ENCODE data around the gene PGP. TPM values are rescaled to one million over a fixed set of nuclear protein-coding genes. Genes with fewer than 3 reads are reported as not detected.
A peak's percentile ranks its signal among the peaks of the same experiment; 100 is the strongest.

PGP gene
- total RNA-seq, 4 donors from 2014 or later: 13.1 to 27.0 (median 23.2) TPM

- DNase-seq (ENCODE audit: low spot score in 2 of 2): no peak
- peaks cover 0 to 59% (median 43%) of the 10 kb centered on the region in 4 donors for H3K4me1 ChIP-seq
- no peak overlapping the region for H3K4me3 ChIP-seq
- H3K27ac ChIP-seq: peak overlapping the region in 3 of 4 donors; percentile 73 to 96 (median 85)
- WGBS, 2 donors: 95% methylated on average over 7 of the region's 10 CpGs; no CpG with 5 or more reads in 1 of the 2 donors
- no peak for TF ChIP-seq CTCF (IDR thresholded peaks at IDR 0.05)
- TF ChIP-seq POLR2A (IDR thresholded peaks at IDR 0.05): no peak
- no peak for TF ChIP-seq EP300 (IDR thresholded peaks at IDR 0.05)
- H3K36me3 ChIP-seq: peaks cover 0 to 23% (median 0%) of the 10 kb centered on the region in 3 donors
- no peaks in the 10 kb centered on the region for H3K27me3 ChIP-seq
- H3K9me3 ChIP-seq: no peaks in the 10 kb centered on the region
These were observed 52.7 kb downstream of the PGP start for GRCh38 chr16:2161911-2162310.

Other genes starting within 250 kb of the PGP start
- gene RNF151, start 248.0 kb downstream of the PGP start, total RNA-seq: not detected
- 10 to 100 TPM; 37.6 to 70.8 (median 46.2) TPM for gene TBL3, start 242.8 kb downstream of the PGP start, total RNA-seq
- gene NOXO1, start 233.4 kb downstream of the PGP start, total RNA-seq: 1 to 10 TPM in 1 of 4 donors, not detected in 3; 3.9 TPM
- gene GFER, start 230.6 kb downstream of the PGP start, total RNA-seq: 10 to 100 TPM; 13.4 to 20.2 (median 18.1) TPM
- gene SYNGR3, start 224.9 kb downstream of the PGP start, total RNA-seq: 1 to 10 TPM in 1 of 4 donors, not detected in 3; 3.9 TPM
- 10 to 100 TPM; 37.0 to 83.1 (median 49.2) TPM for gene ZNF598, start 205.0 kb downstream of the PGP start, total RNA-seq
- gene NPW, start 195.1 kb downstream of the PGP start, total RNA-seq: 1 to 10 TPM in 2 of 4 donors, not detected in 2; 3.0 to 3.1 TPM
- gene NHERF2, start 187.9 kb downstream of the PGP start, total RNA-seq: 10 to 100 TPM; 54.7 to 83.1 (median 64.9) TPM
- 10 to 100 TPM; 22.8 to 56.7 (median 28.1) TPM for gene NTHL1, start 167.0 kb downstream of the PGP start, total RNA-seq
- gene TSC2, start 166.9 kb downstream of the PGP start, total RNA-seq: 100 to 1,000 TPM in 2 of 4 donors, 10 to 100 TPM in 2; 75.4 to 507 (median 111) TPM
- gene PKD1, start 78.9 kb downstream of the PGP start, total RNA-seq: 100 to 1,000 TPM; 207 to 542 (median 381) TPM
- not detected for gene RAB26, start 66.2 kb downstream of the PGP start, total RNA-seq
- 10 to 100 TPM; 29.1 to 53.7 (median 38.4) TPM for gene TRAF7, start 59.1 kb downstream of the PGP start, total RNA-seq
- gene CASKIN1, start 18.2 kb downstream of the PGP start, total RNA-seq: under 1 TPM in 3 of 4 donors, not detected in 1; 0.20 to 0.63 (median 0.30) TPM
- 10 to 100 TPM; 28.8 to 73.8 (median 43.8) TPM for gene MLST8, start 9.4 kb downstream of the PGP start, total RNA-seq
- 100 to 1,000 TPM in 1 of 4 donors, 10 to 100 TPM in 3; 19.8 to 203 (median 24.4) TPM for gene BRICD5, start 4.0 kb downstream of the PGP start, total RNA-seq
- 10 to 100 TPM; 30.6 to 60.6 (median 45.2) TPM for gene E4F1, start 8.8 kb upstream of the PGP start, total RNA-seq
- gene DNASE1L2, start 21.6 kb upstream of the PGP start, total RNA-seq: 1 to 10 TPM in 1 of 4 donors, under 1 TPM in 3; 0.39 to 5.4 (median 0.64) TPM
- gene ECI1, start 36.7 kb upstream of the PGP start, total RNA-seq: 10 to 100 TPM; 74.3 to 94.7 (median 81.5) TPM
- 100 to 1,000 TPM; 101 to 127 (median 114) TPM for gene RNPS1, start 53.3 kb upstream of the PGP start, total RNA-seq
- gene ABCA3, start 125.9 kb upstream of the PGP start, total RNA-seq: 10 to 100 TPM; 14.9 to 22.2 (median 15.8) TPM
- gene CCNF, start 214.6 kb upstream of the PGP start, total RNA-seq: 1 to 10 TPM; 1.6 to 3.0 (median 2.0) TPM
- 1 to 10 TPM in 3 of 4 donors, not detected in 1; 1.3 to 2.5 (median 1.8) TPM for gene TEDC2, start 245.3 kb upstream of the PGP start, total RNA-seq